T-helper 17 cell (primary cell): ENCODE data around the gene VSTM4. TPM values are rescaled to one million over a fixed set of nuclear protein-coding genes. Genes with fewer than 3 reads are reported as not detected.

ENCODE experiments used
- ATAC-seq: fragments of 150-1000 bp; cut with Tn5 transposase; 2 replicates; pipeline ENCODE4 v1.10.0; 2021; ENCODE audit warnings: mild to moderate bottlenecking, moderate library complexity
- DNase-seq, 3 donors: peaks; one replicate each; pipeline versions ENCODE4 v3.0.0 to v3.0.0-alpha.2; 2020 to 2021
- H3K9me3 ChIP-seq: one replicate; pipeline ENCODE4 v1.7.0; 2013; ENCODE audit warnings: low read length, mild to moderate bottlenecking; ENCODE audit not compliant: control insufficient read depth, poor library complexity, severe bottlenecking
- H3K27ac Mint-ChIP-seq: one replicate; pipeline ENCODE4 v1.8.0; 2022; ENCODE audit warnings: mild to moderate bottlenecking, moderate library complexity, mixed read lengths
- H3K27me3 Mint-ChIP-seq: one replicate; pipeline ENCODE4 v1.8.0; 2022; ENCODE audit warnings: mixed read lengths
- H3K36me3 Mint-ChIP-seq: one replicate; pipeline ENCODE4 v1.8.0; 2022; ENCODE audit warnings: low read depth, mixed read lengths
- H3K4me1 Mint-ChIP-seq: one replicate; pipeline ENCODE4 v1.8.0; 2022; ENCODE audit warnings: mild to moderate bottlenecking, mixed read lengths
- H3K4me3 Mint-ChIP-seq: one replicate; pipeline ENCODE4 v1.8.0; 2022; ENCODE audit warnings: mild to moderate bottlenecking, moderate library complexity, mixed read lengths
- total RNA-seq, 4 donors: library from RNA in 2 of 4; stranded (reverse) in 2 of 4; gene quantifications; one replicate each; pipeline ENCODE4 v1.2.3 and lab custom pipeline; 2022 to 2026

The VSTM4 gene
- total RNA-seq, 2 donors from 2014 or later: not detected

DNA sequence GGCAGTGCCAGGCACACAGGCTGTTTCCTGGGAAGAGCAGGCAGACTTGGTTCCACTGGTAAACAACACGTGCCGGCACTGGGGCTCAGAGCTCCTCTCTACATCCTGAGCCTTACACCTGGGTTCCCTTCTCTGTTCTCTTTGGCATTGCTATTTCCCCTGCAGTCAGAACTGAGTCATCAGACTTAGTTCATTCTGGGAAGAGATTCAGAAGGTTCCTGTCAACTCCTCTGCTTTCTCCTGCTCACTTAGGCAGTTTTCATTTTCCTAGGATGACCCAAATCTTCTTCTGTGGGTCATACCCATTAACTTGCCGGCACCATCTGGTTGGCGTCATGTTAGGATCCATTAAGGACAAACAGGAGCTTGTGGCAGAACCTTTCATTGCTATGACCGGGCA, 142.3 kb downstream of the VSTM4 start:
- no peak for DNase-seq
- Mint-ChIP-seq H3K4me1 (no peaks in the 10 kb centered on the region), H3K36me3 (peaks cover 6% of the 10 kb centered on the region), H3K4me3 (no peak overlapping the region), H3K27me3 (peaks cover 37% of the 10 kb centered on the region), H3K27ac (no peak overlapping the region)
- no peaks in the 10 kb centered on the region for H3K9me3 ChIP-seq
- no peak for ATAC-seq

DNA sequence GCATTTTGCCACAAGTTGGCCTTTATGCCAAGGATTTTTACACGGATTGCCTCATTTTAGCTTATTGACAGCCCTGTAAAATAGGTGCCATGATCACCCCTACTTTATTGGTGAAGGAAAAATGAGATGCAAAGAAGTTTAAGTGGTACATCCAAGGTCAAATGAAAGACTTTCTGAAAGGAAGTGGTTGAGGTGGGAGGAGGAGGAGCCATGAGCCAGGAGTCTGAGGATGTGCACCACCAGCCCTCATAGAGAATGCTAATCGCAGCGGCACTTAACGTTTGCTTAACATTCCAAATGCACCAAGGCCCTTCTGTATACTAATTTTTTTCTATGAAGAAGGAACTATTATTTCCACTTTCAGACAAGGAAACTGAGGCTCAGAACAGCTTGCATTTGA, 144.7 kb downstream of the VSTM4 start:
- Mint-ChIP-seq H3K27me3 (peaks cover 43% of the 10 kb centered on the region), H3K36me3 (peaks cover 5% of the 10 kb centered on the region), H3K4me3 (no peak overlapping the region), H3K4me1 (no peaks in the 10 kb centered on the region), H3K27ac (no peak overlapping the region)
- H3K9me3 ChIP-seq: no peaks in the 10 kb centered on the region
- DNase-seq (no peak), ATAC-seq (no peak)

DNA sequence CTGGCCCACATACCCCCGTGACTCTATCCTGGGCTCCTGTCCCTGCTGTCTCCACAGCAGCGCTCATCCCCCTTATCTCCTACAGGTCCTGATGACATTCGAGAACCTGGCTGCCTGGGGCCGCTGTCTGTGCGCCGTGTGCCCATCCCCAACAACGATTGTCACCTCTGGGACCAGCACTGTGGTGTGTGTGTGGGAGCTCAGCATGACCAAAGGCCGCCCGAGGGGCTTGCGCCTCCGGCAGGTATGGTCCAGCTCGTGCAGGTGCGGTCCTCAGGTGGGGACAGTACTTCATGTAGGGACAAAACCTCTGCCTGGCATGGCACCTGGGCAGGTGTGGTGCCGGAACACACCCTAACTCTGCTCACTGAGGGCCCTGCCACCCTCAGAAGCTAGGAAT, 145.3 kb downstream of the VSTM4 start:
- ATAC-seq: no peak
- H3K4me3 Mint-ChIP-seq: no peak overlapping the region

DNA sequence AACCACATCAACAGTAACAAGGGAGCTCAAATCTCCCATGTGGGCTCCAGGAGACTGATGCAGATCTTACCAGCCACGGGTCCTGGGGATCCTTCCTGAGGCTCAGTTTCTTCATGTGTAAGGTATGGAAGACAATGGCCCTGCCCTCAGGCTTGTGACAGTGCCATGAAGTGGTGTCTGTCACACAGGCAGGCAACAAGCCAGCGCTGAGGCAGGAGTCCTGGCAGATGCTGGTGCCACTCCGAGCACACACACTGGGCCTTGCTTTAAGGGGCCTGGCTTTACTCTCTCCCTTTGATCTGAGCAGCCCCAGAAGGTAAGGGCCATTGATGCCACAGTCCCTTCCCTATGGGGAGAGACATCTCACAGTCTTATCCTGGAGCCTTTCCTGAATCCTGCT, 147.3 kb downstream of the VSTM4 start:
- no peaks in the 10 kb centered on the region for H3K9me3 ChIP-seq
- H3K36me3 Mint-ChIP-seq: peaks cover 2% of the 10 kb centered on the region
- ATAC-seq: no peak
- H3K4me3 Mint-ChIP-seq: no peak overlapping the region
- DNase-seq: no peak
- no peak overlapping the region for H3K27ac Mint-ChIP-seq
- H3K4me1 Mint-ChIP-seq: no peaks in the 10 kb centered on the region
- peaks cover 45% of the 10 kb centered on the region for H3K27me3 Mint-ChIP-seq

More for the DNA sequence above, 145.3 kb downstream of the VSTM4 start:
- Mint-ChIP-seq H3K36me3 (peaks cover 2% of the 10 kb centered on the region), H3K4me1 (no peaks in the 10 kb centered on the region), H3K27me3 (peaks cover 43% of the 10 kb centered on the region), H3K27ac (no peak overlapping the region)
- no peak for DNase-seq
- H3K9me3 ChIP-seq: no peaks in the 10 kb centered on the region

DNA sequence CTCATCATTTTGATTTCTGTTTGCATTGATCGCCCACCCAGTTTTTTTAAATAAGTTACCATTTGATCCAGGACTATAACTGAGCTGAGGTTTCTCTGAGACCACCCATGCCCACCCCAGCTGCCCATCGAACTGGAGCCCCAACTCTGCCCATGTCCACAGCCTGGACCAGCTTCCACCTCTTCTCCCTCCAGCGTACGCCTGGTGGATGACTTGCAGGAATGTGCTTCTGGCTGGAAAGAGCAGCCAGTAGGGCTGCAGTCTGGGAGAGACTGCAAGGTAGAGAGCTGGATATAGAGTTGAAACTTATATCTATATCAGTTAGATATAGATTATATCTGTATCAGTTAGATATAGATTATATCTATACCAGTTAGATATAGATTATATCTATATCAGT, 149.9 kb downstream of the VSTM4 start:
- ATAC-seq (no peak), DNase-seq (no peak)
- no peaks in the 10 kb centered on the region for H3K9me3 ChIP-seq
- Mint-ChIP-seq H3K27me3 (peaks cover 36% of the 10 kb centered on the region), H3K4me3 (no peak overlapping the region), H3K4me1 (no peaks in the 10 kb centered on the region), H3K36me3 (peaks cover 2% of the 10 kb centered on the region), H3K27ac (no peak overlapping the region)

Other genes with a start within 250 kb of the VSTM4 start
- gene LRRC18, start 175.7 kb downstream of the VSTM4 start, total RNA-seq: not detected
- gene FAM170B, start 18.5 kb upstream of the VSTM4 start, total RNA-seq: not detected
- gene TMEM273, start 72.9 kb upstream of the VSTM4 start, total RNA-seq: 10 to 100 TPM; 11.3 to 39.6 TPM
- not detected for gene C10orf71, start 183.6 kb upstream of the VSTM4 start, total RNA-seq